Ovary (tissue), 3 donors: ENCODE data around the gene ME3.

Source experiments
- POLR2A ChIP-seq: fragments of 450-650 bp; IDR thresholded peaks from one replicate; pipeline ENCODE4 v1.6.1; 2017; ENCODE audit warnings: antibody characterized with exemption, mild to moderate bottlenecking, moderate library complexity
- TF ChIP-seq, protein P1 (sequence below), 3 donors: fragments of 450-650 bp in 2 of 3; fragments of 200-600 bp in 1 of 3; IDR thresholded peaks; one replicate each; pipeline versions ENCODE4 v1.5.1 to v1.8.0; 2016 to 2022; ENCODE audit warnings: antibody characterized with exemption in 3 of 3, mild to moderate bottlenecking in 1 of 3
- donor health status: DM: no; HTN: no; CAD: no.

DNA sequence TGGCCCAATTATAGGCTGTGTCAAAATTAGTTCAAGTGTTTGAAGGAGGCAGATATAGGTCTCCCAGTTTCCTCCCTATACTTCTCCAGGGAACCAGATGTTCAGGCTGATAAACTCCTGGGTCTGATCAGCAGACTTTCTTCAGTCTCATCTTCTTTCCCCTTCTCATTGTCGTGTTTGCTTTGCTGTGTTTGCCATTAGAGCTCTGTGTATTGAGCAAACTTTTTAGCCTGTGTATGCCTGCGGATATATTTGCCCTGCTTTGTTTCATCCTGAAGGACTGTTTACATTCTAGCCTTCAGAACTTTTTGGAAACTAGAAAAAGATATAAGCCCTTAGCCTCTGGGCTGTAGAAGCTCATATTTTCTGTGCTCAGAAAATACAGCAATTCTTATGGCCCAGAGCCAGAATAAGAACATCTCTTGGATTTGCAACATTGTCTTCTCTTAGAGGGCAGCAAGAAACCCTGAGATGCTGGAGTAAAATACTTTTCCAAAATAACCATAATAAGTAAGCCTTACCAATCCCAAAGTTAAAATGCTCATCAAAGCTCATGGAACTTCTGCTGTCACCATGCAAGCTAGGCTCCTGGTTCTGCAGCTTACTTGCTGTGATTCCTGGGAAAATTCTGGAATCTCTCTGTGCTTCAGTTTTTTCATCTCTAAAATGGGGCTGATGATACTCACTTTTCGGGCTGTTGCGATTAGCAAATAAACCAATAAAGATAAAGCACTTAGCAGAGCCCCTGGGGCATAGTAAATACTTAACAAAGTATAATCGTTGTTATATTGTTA, 34.1 kb upstream of the ME3 start:
- TF ChIP-seq, protein P1, sequence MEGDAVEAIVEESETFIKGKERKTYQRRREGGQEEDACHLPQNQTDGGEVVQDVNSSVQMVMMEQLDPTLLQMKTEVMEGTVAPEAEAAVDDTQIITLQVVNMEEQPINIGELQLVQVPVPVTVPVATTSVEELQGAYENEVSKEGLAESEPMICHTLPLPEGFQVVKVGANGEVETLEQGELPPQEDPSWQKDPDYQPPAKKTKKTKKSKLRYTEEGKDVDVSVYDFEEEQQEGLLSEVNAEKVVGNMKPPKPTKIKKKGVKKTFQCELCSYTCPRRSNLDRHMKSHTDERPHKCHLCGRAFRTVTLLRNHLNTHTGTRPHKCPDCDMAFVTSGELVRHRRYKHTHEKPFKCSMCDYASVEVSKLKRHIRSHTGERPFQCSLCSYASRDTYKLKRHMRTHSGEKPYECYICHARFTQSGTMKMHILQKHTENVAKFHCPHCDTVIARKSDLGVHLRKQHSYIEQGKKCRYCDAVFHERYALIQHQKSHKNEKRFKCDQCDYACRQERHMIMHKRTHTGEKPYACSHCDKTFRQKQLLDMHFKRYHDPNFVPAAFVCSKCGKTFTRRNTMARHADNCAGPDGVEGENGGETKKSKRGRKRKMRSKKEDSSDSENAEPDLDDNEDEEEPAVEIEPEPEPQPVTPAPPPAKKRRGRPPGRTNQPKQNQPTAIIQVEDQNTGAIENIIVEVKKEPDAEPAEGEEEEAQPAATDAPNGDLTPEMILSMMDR (IDR thresholded peaks at IDR 0.05) = no peak
- TF ChIP-seq POLR2A = no peak
